Lung (tissue), 12 donors: ENCODE measurements around the gene ANKMY2. TPM values are rescaled to one million over a fixed set of nuclear protein-coding genes. Genes with fewer than 3 reads are reported as not detected.
A peak's percentile ranks its signal among the peaks of the same experiment; 100 is the strongest.

ENCODE experiments used
- ATAC-seq: fragments of 200-7000 bp; cut with Tn5 transposase; one replicate; pipeline ENCODE4 v1.9.1; 2020; ENCODE audit warnings: moderate number of reproducible peaks; ENCODE audit not compliant: insufficient read depth, low FRiP score
- DNase-seq, 3 donors: peaks; one replicate each; pipeline ENCODE4 v3.0.0-alpha.2; 2013 to 2017
- H3K27ac ChIP-seq, 2 donors: one replicate each; pipeline ENCODE4 v1.5.1; 2013; ENCODE audit warnings: mild to moderate bottlenecking in 2 of 2, moderate library complexity in 2 of 2, control low read depth in 1 of 2, inconsistent platforms in 1 of 2, low read depth in 1 of 2, low read length in 1 of 2
- H3K27me3 ChIP-seq, 3 donors: one replicate each; pipeline ENCODE4 v1.5.1; 2013; ENCODE audit warnings: low read length in 2 of 3; ENCODE audit not compliant: control insufficient read depth in 3 of 3, insufficient read depth in 3 of 3
- H3K36me3 ChIP-seq, 4 donors: one replicate each; pipeline ENCODE4 v1.5.1; 2013; ENCODE audit warnings: low read length in 4 of 4, mild to moderate bottlenecking in 1 of 4, moderate library complexity in 1 of 4; ENCODE audit not compliant: control insufficient read depth in 4 of 4, insufficient read depth in 4 of 4
- H3K4me1 ChIP-seq, 5 donors: one replicate each; pipeline ENCODE4 v1.5.1; 2013; ENCODE audit warnings: low read length in 5 of 5, mild to moderate bottlenecking in 2 of 5, moderate library complexity in 1 of 5; ENCODE audit not compliant: control insufficient read depth in 5 of 5, insufficient read depth in 5 of 5
- H3K4me3 ChIP-seq: one replicate; pipeline ENCODE4 v1.5.1; 2013; ENCODE audit warnings: mild to moderate bottlenecking, control low read depth, moderate library complexity
- H3K9ac ChIP-seq, 2 donors: one replicate each; pipeline ENCODE4 v1.5.1; 2013; ENCODE audit warnings: low read length in 2 of 2, control low read depth in 1 of 2; ENCODE audit not compliant: insufficient read depth in 1 of 2
- H3K9me3 ChIP-seq, 4 donors: one replicate each; pipeline ENCODE4 v1.5.1; 2013; ENCODE audit warnings: low read length in 3 of 4, mild to moderate bottlenecking in 1 of 4, moderate library complexity in 1 of 4; ENCODE audit not compliant: control insufficient read depth in 4 of 4, insufficient read depth in 3 of 4
- WGBS, 2 donors: extraction: QIAGEN DNeasy Blood & Tissue Kit; methylation state at CpG; one replicate each; pipeline ENCODE4 v1.1.7; 2013; 5-methylcytosine and 5-hydroxymethylcytosine counted together
- polyA plus RNA-seq, 2 donors: library from polyadenylated mRNA; stranded (reverse); fragments of 200-250 nt; gene quantifications; one replicate each; pipeline ENCODE4 v1.2.1, GENCODE V29; 2013
- total RNA-seq, 2 donors: library from RNA; depleted of rRNA in 1 of 2; stranded (reverse); fragments of >200 nt in 1 of 2; gene quantifications; one replicate each; pipeline ENCODE4 v1.2.1, GENCODE V29; 2014 to 2021
- TF ChIP-seq, protein P1 (sequence below): IDR thresholded peaks from 2 replicates; pipeline ENCODE4 v1.5.1; 2012; ENCODE audit warnings: mild to moderate bottlenecking; ENCODE audit errors: control extremely low read depth, extremely low read depth
- donor health status: control.
- donor health status: control.
- donor health status: Bipolar disorder and iron deficiency.
- donor health status: healthy.
- donor health status: DM: yes; HTN: yes; CAD: no.

The ANKMY2 gene
- total and polyA plus RNA-seq, 4 donors, result 4.9 to 26.2 (median 9.7) TPM

DNA sequence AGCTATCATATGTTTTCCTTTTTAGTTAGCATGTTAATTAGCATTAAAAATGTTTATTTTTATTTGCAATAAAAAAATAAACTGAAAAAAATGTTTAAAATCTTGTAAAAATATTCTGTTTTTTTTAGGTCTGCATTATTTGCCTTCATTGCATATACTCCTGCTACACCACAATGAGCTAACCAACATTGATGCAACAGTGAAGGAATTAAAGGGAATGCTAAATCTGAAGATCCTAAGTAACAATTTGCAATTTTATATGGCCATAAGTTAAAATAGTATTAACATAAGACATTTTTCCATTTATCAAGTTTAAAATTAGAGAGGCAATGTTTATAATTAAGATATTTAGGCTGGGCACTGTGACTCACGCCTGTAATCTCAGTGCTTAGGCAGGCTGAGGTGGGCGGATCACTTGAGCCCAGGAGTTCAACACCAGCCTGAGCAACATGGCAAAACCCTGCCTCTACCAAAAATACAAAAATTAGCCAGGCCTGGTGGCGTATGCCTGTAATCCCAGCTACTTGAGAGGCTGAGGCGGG lies 86.7 kb downstream of the ANKMY2 start:
- no peak overlapping the region for H3K27ac ChIP-seq
- ATAC-seq (no peak), DNase-seq (no peak)
- H3K9ac ChIP-seq, result no peak overlapping the region
- no peak overlapping the region for H3K4me3 ChIP-seq
- TF ChIP-seq, protein P1, sequence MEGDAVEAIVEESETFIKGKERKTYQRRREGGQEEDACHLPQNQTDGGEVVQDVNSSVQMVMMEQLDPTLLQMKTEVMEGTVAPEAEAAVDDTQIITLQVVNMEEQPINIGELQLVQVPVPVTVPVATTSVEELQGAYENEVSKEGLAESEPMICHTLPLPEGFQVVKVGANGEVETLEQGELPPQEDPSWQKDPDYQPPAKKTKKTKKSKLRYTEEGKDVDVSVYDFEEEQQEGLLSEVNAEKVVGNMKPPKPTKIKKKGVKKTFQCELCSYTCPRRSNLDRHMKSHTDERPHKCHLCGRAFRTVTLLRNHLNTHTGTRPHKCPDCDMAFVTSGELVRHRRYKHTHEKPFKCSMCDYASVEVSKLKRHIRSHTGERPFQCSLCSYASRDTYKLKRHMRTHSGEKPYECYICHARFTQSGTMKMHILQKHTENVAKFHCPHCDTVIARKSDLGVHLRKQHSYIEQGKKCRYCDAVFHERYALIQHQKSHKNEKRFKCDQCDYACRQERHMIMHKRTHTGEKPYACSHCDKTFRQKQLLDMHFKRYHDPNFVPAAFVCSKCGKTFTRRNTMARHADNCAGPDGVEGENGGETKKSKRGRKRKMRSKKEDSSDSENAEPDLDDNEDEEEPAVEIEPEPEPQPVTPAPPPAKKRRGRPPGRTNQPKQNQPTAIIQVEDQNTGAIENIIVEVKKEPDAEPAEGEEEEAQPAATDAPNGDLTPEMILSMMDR, result no peak
- no peaks in the 10 kb centered on the region for H3K27me3 ChIP-seq
- no peaks in the 10 kb centered on the region for H3K9me3 ChIP-seq
- no peaks in the 10 kb centered on the region for H3K36me3 ChIP-seq
- 97% methylated on average over 4 of the region's 4 CpGs for WGBS, 2 donors
- H3K4me1 ChIP-seq, result peaks cover 0 to 3% (median 0%) of the 10 kb centered on the region in 5 donors

DNA sequence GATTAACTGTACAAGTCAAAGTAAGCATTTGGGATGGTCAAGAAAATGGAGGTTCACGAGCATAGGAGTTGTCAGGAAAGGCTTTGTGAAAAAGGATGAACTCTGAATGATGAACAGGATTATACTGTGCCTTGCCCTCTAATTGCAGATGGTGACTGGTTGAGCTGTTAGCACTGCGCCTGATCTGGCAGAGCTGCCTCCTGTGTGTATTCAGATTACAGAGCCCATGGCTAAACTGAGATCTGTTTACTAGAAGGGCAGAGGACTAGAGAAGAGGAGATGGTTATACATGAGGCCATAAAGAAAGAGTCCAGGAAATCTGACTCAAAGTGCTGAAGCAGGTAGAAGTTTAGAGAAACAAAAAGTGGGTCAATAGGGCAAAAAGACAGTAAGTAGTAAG lies 89.2 kb downstream of the ANKMY2 start:
- no peak overlapping the region for H3K4me3 ChIP-seq
- TF ChIP-seq, protein P1, result no peak
- H3K27ac ChIP-seq, result no peak overlapping the region
- WGBS, 2 donors, result 69 to 94% methylated on average over 2 of the region's 2 CpGs
- H3K9ac ChIP-seq, result no peak overlapping the region
- no peaks in the 10 kb centered on the region for H3K4me1 ChIP-seq
- no peaks in the 10 kb centered on the region for H3K27me3 ChIP-seq
- no peak for DNase-seq
- no peaks in the 10 kb centered on the region for H3K9me3 ChIP-seq
- H3K36me3 ChIP-seq, result no peaks in the 10 kb centered on the region
- no peak for ATAC-seq

DNA sequence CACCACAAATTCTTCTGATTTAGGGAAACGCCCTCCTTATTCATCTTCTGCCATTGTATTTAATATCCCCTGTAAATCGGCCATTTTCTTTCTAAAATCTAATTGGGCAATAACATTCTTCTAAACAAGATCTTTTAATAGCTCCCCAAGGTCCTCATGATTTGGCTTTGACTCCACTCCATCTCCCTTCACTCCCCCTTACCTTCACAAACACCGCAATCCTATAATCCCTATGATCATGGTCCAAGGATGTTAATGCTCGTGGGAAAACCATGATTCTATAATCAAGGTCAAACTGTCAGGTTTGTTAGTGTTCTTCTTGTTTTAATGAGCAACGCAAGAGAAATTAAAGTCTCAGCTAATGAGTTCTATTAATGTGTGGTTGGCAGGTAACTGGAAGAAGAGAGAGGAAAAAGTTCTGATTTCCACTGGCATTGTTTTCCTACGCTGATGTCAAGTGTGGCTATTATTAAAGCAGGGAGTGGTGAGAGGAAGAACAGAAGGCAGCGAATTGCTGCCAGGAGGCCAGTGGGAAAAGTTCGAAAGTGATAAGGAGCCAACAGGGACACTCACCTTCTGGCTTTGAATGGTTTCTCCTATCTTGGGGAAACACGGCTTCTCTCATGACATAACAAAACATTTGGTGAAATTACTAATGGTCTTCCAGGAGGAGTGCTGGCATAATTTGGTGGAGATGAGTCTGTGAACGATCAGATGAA lies 90.9 kb downstream of the ANKMY2 start:
- Histone ChIP-seq H3K4me3 (no peak overlapping the region), H3K27ac (peak overlapping the region in 1 of 2 donors; percentile 77), H3K9ac (no peak overlapping the region), H3K9me3 (no peaks in the 10 kb centered on the region), H3K4me1 (no peaks in the 10 kb centered on the region), H3K27me3 (no peaks in the 10 kb centered on the region), H3K36me3 (no peaks in the 10 kb centered on the region)
- no peak for DNase-seq
- 85 to 88% methylated on average over 10 of the region's 10 CpGs for WGBS, 2 donors
- no peak for ATAC-seq
- TF ChIP-seq, protein P1, result no peak
